ENCODE measurements around the gene GLIS2.

DNA sequence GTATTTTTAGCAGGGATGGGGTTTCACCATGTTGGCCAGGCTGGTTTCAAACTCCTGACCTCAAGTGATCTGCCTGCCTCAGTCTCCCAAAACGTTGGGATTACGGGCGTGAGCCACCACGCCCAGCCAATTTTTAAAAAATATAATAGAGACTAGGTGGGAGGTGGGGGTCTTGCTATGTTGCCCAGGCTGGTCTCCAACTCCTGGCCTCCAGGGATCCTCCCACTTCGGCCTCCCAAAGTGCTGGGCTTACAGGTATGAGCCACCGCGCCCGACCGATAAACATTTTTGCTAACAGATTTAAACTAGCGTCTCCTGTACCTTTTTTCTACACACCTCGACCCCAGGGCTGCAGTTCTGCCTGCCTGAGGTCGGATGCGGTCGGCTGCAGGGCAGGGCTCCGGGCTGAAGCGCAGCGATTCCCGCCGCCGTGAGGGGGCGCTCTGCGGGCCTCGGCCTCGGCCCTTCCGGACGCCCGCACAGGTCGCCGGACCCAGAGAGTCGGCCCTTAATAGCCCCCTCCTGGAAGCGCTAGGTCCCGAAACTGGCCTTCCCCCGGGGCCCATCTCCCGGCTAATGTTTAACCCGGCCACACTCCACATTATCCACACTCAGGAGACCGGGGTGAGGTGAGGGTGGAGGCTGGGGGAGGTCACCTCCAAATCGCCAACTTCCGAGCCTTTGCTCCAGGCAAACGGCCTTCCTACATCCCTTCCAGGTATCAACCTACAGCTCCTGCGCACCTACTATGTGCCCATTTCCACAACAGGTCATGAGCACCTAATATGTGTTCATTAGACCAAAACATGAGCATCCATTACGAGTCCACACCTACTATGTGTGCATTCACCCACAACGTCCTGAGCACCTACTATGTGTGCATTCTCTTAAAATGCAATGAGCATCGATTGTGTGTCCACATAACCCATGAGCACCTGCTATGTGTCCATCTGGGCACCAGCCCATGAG is 2.0 kb upstream of the GLIS2 start:
- TF ChIP-seq EZH2 (IDR thresholded peaks at IDR 0.05) (no peak), POLR2AphosphoS5 (IDR thresholded peaks at IDR 0.05; ENCODE audit: borderline replicate concordance, low read depth, low read length) (no peak)
